ENCODE results near the gene TUBGCP2.

- TF ChIP-seq ZEB2 (tag by site-specific recombination; IDR thresholded peaks at IDR 0.05) (peak; percentile 91), ZNF2 (tag by site-specific recombination; IDR thresholded peaks at IDR 0.05) (no peak), ZNF274 (IDR thresholded peaks at IDR 0.05; ENCODE audit: low read length) (no peak), ZNF274 (tag by site-specific recombination; IDR thresholded peaks at IDR 0.05; ENCODE audit: borderline replicate concordance) (0 out of 2 replicates have a peak, but pooled peaks have one; percentile 56), ZNF776 (tag by site-specific recombination; IDR thresholded peaks at IDR 0.05; ENCODE audit: borderline replicate concordance) (no peak; the same call in 1 of the 2 replicates), ZNF670 (tag by site-specific recombination; IDR thresholded peaks at IDR 0.05; ENCODE audit: low read depth) (0 out of 2 replicates have a peak, but pooled peaks have one; percentile 58), ZNF449 (tag by site-specific recombination; IDR thresholded peaks at IDR 0.05) (no peak), ZNF302 (tag by site-specific recombination; IDR thresholded peaks at IDR 0.05; ENCODE audit: low read depth) (no peak), ZNF560 (tag by site-specific recombination; IDR thresholded peaks at IDR 0.05; ENCODE audit: borderline replicate concordance) (no peak), YY1 (tag by site-specific recombination; IDR thresholded peaks at IDR 0.05) (no peak), ZNF292 (tag by site-specific recombination; IDR thresholded peaks at IDR 0.05; ENCODE audit: borderline replicate concordance, low read depth) (no peak), ZNF239 (tag by site-specific recombination; IDR thresholded peaks at IDR 0.05) (no peak)
- TF ChIP-seq, protein P1, sequence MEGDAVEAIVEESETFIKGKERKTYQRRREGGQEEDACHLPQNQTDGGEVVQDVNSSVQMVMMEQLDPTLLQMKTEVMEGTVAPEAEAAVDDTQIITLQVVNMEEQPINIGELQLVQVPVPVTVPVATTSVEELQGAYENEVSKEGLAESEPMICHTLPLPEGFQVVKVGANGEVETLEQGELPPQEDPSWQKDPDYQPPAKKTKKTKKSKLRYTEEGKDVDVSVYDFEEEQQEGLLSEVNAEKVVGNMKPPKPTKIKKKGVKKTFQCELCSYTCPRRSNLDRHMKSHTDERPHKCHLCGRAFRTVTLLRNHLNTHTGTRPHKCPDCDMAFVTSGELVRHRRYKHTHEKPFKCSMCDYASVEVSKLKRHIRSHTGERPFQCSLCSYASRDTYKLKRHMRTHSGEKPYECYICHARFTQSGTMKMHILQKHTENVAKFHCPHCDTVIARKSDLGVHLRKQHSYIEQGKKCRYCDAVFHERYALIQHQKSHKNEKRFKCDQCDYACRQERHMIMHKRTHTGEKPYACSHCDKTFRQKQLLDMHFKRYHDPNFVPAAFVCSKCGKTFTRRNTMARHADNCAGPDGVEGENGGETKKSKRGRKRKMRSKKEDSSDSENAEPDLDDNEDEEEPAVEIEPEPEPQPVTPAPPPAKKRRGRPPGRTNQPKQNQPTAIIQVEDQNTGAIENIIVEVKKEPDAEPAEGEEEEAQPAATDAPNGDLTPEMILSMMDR (tag by site-specific recombination; IDR thresholded peaks at IDR 0.05) = no peak
- TF ChIP-seq, protein P2, sequence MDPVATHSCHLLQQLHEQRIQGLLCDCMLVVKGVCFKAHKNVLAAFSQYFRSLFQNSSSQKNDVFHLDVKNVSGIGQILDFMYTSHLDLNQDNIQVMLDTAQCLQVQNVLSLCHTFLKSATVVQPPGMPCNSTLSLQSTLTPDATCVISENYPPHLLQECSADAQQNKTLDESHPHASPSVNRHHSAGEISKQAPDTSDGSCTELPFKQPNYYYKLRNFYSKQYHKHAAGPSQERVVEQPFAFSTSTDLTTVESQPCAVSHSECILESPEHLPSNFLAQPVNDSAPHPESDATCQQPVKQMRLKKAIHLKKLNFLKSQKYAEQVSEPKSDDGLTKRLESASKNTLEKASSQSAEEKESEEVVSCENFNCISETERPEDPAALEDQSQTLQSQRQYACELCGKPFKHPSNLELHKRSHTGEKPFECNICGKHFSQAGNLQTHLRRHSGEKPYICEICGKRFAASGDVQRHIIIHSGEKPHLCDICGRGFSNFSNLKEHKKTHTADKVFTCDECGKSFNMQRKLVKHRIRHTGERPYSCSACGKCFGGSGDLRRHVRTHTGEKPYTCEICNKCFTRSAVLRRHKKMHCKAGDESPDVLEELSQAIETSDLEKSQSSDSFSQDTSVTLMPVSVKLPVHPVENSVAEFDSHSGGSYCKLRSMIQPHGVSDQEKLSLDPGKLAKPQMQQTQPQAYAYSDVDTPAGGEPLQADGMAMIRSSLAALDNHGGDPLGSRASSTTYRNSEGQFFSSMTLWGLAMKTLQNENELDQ (tag by site-specific recombination; IDR thresholded peaks at IDR 0.05; ENCODE audit: low read depth) = no peak
These were observed 29.7 kb upstream of the TUBGCP2 start for GRCh38 chr10:133338080-133339071.

All from HEK293 (cell line).